ENCODE data around the gene TEX9. TPM values are rescaled to one million over a fixed set of nuclear protein-coding genes. Genes with fewer than 3 reads are reported as not detected.

The TEX9 gene
- total RNA-seq, 1 donor from 2014 or later = 6.1 TPM

- H3K4me1 Mint-ChIP-seq (ENCODE audit: low read depth, unreplicated experiment) = no peaks in the 10 kb centered on the region
- no peaks in the 10 kb centered on the region for H3K27me3 Mint-ChIP-seq (ENCODE audit: unreplicated experiment)
- DNase-seq = no peak
- H3K36me3 Mint-ChIP-seq (ENCODE audit: unreplicated experiment) = no peaks in the 10 kb centered on the region
- TF ChIP-seq CTCF (IDR thresholded peaks at IDR 0.05; ENCODE audit: partially characterized antibody, unreplicated experiment) = no peak
- H3K4me3 Mint-ChIP-seq (ENCODE audit: unreplicated experiment) = no peak overlapping the region
- H3K27ac Mint-ChIP-seq (ENCODE audit: unreplicated experiment) = no peak overlapping the region
- no peaks in the 10 kb centered on the region for H3K9me3 Mint-ChIP-seq (ENCODE audit: unreplicated experiment)
Observed at GRCh38 chr15:56341201-56341600, 24.0 kb upstream of the TEX9 start.

GRCh38 chr15:56342653-56343052 is 22.6 kb upstream of the TEX9 start:
- Mint-ChIP-seq H3K27ac (ENCODE audit: unreplicated experiment) (no peak overlapping the region), H3K36me3 (ENCODE audit: unreplicated experiment) (no peaks in the 10 kb centered on the region), H3K9me3 (ENCODE audit: unreplicated experiment) (no peaks in the 10 kb centered on the region), H3K4me3 (ENCODE audit: unreplicated experiment) (no peak overlapping the region), H3K27me3 (ENCODE audit: unreplicated experiment) (no peaks in the 10 kb centered on the region), H3K4me1 (ENCODE audit: low read depth, unreplicated experiment) (no peaks in the 10 kb centered on the region)
- DNase-seq = no peak
- no peak for TF ChIP-seq CTCF (IDR thresholded peaks at IDR 0.05; ENCODE audit: partially characterized antibody, unreplicated experiment)

- Mint-ChIP-seq H3K27me3 (ENCODE audit: unreplicated experiment) (no peaks in the 10 kb centered on the region), H3K4me1 (ENCODE audit: low read depth, unreplicated experiment) (no peaks in the 10 kb centered on the region), H3K36me3 (ENCODE audit: unreplicated experiment) (no peaks in the 10 kb centered on the region), H3K4me3 (ENCODE audit: unreplicated experiment) (no peak overlapping the region), H3K27ac (ENCODE audit: unreplicated experiment) (no peak overlapping the region), H3K9me3 (ENCODE audit: unreplicated experiment) (no peaks in the 10 kb centered on the region)
- no peak for TF ChIP-seq CTCF (IDR thresholded peaks at IDR 0.05; ENCODE audit: partially characterized antibody, unreplicated experiment)
- no peak for DNase-seq
Observed at GRCh38 chr15:56343879-56344278, 21.3 kb upstream of the TEX9 start.

GRCh38 chr15:56344336-56344735 is 20.9 kb upstream of the TEX9 start:
- no peak for TF ChIP-seq CTCF (IDR thresholded peaks at IDR 0.05; ENCODE audit: partially characterized antibody, unreplicated experiment)
- Mint-ChIP-seq H3K27ac (ENCODE audit: unreplicated experiment) (no peak overlapping the region), H3K36me3 (ENCODE audit: unreplicated experiment) (no peaks in the 10 kb centered on the region), H3K9me3 (ENCODE audit: unreplicated experiment) (no peaks in the 10 kb centered on the region), H3K4me1 (ENCODE audit: low read depth, unreplicated experiment) (no peaks in the 10 kb centered on the region), H3K27me3 (ENCODE audit: unreplicated experiment) (no peaks in the 10 kb centered on the region), H3K4me3 (ENCODE audit: unreplicated experiment) (no peak overlapping the region)
- DNase-seq = no peak

GRCh38 chr15:56346414-56346813 is 18.8 kb upstream of the TEX9 start:
- peaks cover 2% of the 10 kb centered on the region for H3K27me3 Mint-ChIP-seq (ENCODE audit: unreplicated experiment)

More at GRCh38 chr15:56346414-56346813, 18.8 kb upstream of the TEX9 start:
- H3K9me3 Mint-ChIP-seq (ENCODE audit: unreplicated experiment) = no peaks in the 10 kb centered on the region
- no peak for DNase-seq
- no peak overlapping the region for H3K4me3 Mint-ChIP-seq (ENCODE audit: unreplicated experiment)
- no peak for TF ChIP-seq CTCF (IDR thresholded peaks at IDR 0.05; ENCODE audit: partially characterized antibody, unreplicated experiment)
- no peaks in the 10 kb centered on the region for H3K4me1 Mint-ChIP-seq (ENCODE audit: low read depth, unreplicated experiment)
- H3K36me3 Mint-ChIP-seq (ENCODE audit: unreplicated experiment) = no peaks in the 10 kb centered on the region
- no peak overlapping the region for H3K27ac Mint-ChIP-seq (ENCODE audit: unreplicated experiment)

Measured in glutamatergic neuron (in vitro differentiated cells).